Glutamatergic neuron (in vitro differentiated cells): Measurements from ENCODE around the gene SIPA1L2. TPM values are rescaled to one million over a fixed set of nuclear protein-coding genes. Genes with fewer than 3 reads are reported as not detected.
"Not testable (repeated sequence)": the region's sequence is repeated elsewhere in the genome, so short reads cannot be mapped to it uniquely, and the experiment has no call there.

Experiments
- DNase-seq: peaks from one replicate; pipeline ENCODE4 v3.0.0; 2022
- H3K27ac Mint-ChIP-seq: one replicate; pipeline ENCODE4 v1.8.0; 2020; ENCODE audit warnings: mild to moderate bottlenecking, mixed read lengths, inconsistent platforms; ENCODE audit not compliant: unreplicated experiment
- H3K27me3 Mint-ChIP-seq: one replicate; pipeline ENCODE4 v1.8.0; 2020; ENCODE audit warnings: mild to moderate bottlenecking, moderate library complexity, mixed read lengths, inconsistent platforms; ENCODE audit not compliant: unreplicated experiment
- H3K36me3 Mint-ChIP-seq: one replicate; pipeline ENCODE4 v1.8.0; 2020; ENCODE audit warnings: mild to moderate bottlenecking, mixed read lengths, inconsistent platforms; ENCODE audit not compliant: unreplicated experiment
- H3K4me1 Mint-ChIP-seq: one replicate; pipeline ENCODE4 v1.8.0; 2020; ENCODE audit warnings: mild to moderate bottlenecking, low read depth, mixed read lengths, inconsistent platforms; ENCODE audit not compliant: unreplicated experiment
- H3K4me3 Mint-ChIP-seq: one replicate; pipeline ENCODE4 v1.8.0; 2020; ENCODE audit warnings: mild to moderate bottlenecking, mixed read lengths, inconsistent platforms; ENCODE audit not compliant: unreplicated experiment
- H3K9me3 Mint-ChIP-seq: one replicate; pipeline ENCODE4 v1.8.0; 2020; ENCODE audit warnings: mild to moderate bottlenecking, moderate library complexity, mixed read lengths, inconsistent platforms; ENCODE audit not compliant: unreplicated experiment
- CTCF ChIP-seq: fragments of 200-600 bp; sonication (generic); IDR thresholded peaks from one replicate; pipeline ENCODE4 v1.5.0; 2021; ENCODE audit not compliant: partially characterized antibody, unreplicated experiment
- total RNA-seq: library from RNA; stranded (reverse); fragmentation: NEBNext Ultra II Directional; extraction: Animal tissue kit (Norgen Biotek cat#: 25700); gene quantifications from one replicate; pipeline ENCODE4 v1.2.1, GENCODE V29; 2021; ENCODE audit not compliant: unreplicated experiment

SIPA1L2 gene
- total RNA-seq, 1 donor from 2014 or later: 177 TPM

DNA sequence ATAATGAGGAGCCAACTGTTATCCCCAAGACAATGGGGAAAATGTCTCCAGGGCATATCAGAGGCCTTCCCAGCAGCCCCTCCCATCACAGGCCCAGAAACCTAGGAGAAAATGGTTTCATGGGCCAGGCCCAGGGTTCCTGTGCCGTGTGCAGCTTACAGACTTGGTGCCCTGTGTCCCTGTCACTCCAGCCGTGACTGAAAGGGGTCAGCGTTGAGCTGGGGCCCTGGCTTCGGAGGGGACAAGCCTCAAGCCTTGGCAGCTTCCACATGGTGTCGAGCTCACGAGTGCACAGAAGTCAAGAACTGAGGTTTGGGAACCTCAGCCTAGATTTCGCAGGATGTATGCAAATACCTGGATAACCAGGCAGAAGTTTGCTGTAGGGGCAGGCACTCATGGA, 18.1 kb downstream of the SIPA1L2 start:
- Mint-ChIP-seq H3K27me3 (peaks cover 3% of the 10 kb centered on the region), H3K9me3 (no peaks in the 10 kb centered on the region), H3K27ac (no peak overlapping the region), H3K36me3 (no peaks in the 10 kb centered on the region), H3K4me1 (peaks cover 38% of the 10 kb centered on the region), H3K4me3 (no peak overlapping the region)
- TF ChIP-seq CTCF: no peak
- no peak for DNase-seq

- not testable (repeated sequence) for H3K27me3 Mint-ChIP-seq, H3K27ac Mint-ChIP-seq, H3K9me3 Mint-ChIP-seq, H3K36me3 Mint-ChIP-seq, DNase-seq
- Mint-ChIP-seq H3K4me3 (peak overlapping the region; percentile 0), H3K4me1 (peaks cover 32% of the 10 kb centered on the region)
These were observed 18.8 kb downstream of the SIPA1L2 start for GRCh38 chr1:232610902-232611745.

- Mint-ChIP-seq H3K27me3 (peaks cover 3% of the 10 kb centered on the region), H3K36me3 (no peaks in the 10 kb centered on the region), H3K4me1 (peaks cover 27% of the 10 kb centered on the region), H3K4me3 (no peak overlapping the region), H3K9me3 (no peaks in the 10 kb centered on the region), H3K27ac (no peak overlapping the region)
- DNase-seq: no peak
- no peak for TF ChIP-seq CTCF
These were observed 19.6 kb downstream of the SIPA1L2 start for GRCh38 chr1:232610192-232610901.

GRCh38 chr1:232608427-232608826, 21.5 kb downstream of the SIPA1L2 start:
- Mint-ChIP-seq H3K27me3 (peaks cover 3% of the 10 kb centered on the region), H3K4me3 (no peak overlapping the region), H3K4me1 (peaks cover 9% of the 10 kb centered on the region), H3K27ac (no peak overlapping the region), H3K9me3 (peaks cover 2% of the 10 kb centered on the region), H3K36me3 (peaks cover 5% of the 10 kb centered on the region)
- TF ChIP-seq CTCF: no peak
- DNase-seq: no peak

GRCh38 chr1:232602622-232603021, 27.3 kb downstream of the SIPA1L2 start:
- Mint-ChIP-seq H3K4me1 (peaks cover 19% of the 10 kb centered on the region), H3K27me3 (peaks cover 7% of the 10 kb centered on the region), H3K9me3 (peaks cover 3% of the 10 kb centered on the region), H3K27ac (no peak overlapping the region), H3K36me3 (peaks cover 14% of the 10 kb centered on the region), H3K4me3 (no peak overlapping the region)
- DNase-seq: no peak
- peak; percentile 36 for TF ChIP-seq CTCF
